H9 (cell line): Measurements from ENCODE around the gene MSMP. TPM values are rescaled to one million over a fixed set of nuclear protein-coding genes. Genes with fewer than 3 reads are reported as not detected.

ENCODE experiments used
- DNase-seq: peaks from one replicate; pipeline ENCODE4 v3.0.0-alpha.2; 2017
- H2AFZ ChIP-seq: one replicate; pipeline ENCODE4 v1.6.1; 2013; ENCODE audit warnings: mild to moderate bottlenecking, low read length, control low read depth, moderate library complexity
- H2AK5ac ChIP-seq: 2 replicates; pipeline ENCODE4 v1.6.1; 2013; ENCODE audit warnings: low read length, control low read depth, mixed read lengths; ENCODE audit not compliant: insufficient read length
- H2BK120ac ChIP-seq: one replicate; pipeline ENCODE4 v1.6.1; 2013; ENCODE audit warnings: low read depth, mild to moderate bottlenecking, low read length, control low read depth, inconsistent platforms; ENCODE audit not compliant: poor library complexity, severe bottlenecking
- H2BK12ac ChIP-seq: 2 replicates; pipeline ENCODE4 v1.6.1; 2013; ENCODE audit warnings: low read length, control low read depth, mixed read lengths, low read depth; ENCODE audit not compliant: insufficient read length
- H2BK15ac ChIP-seq: 2 replicates; pipeline ENCODE4 v1.6.1; 2013; ENCODE audit warnings: low read depth, low read length, control low read depth
- H2BK20ac ChIP-seq: one replicate; pipeline ENCODE4 v1.6.1; 2013; ENCODE audit warnings: low read depth, mild to moderate bottlenecking, low read length, control low read depth, inconsistent platforms; ENCODE audit not compliant: poor library complexity, severe bottlenecking
- H2BK5ac ChIP-seq: 2 replicates; pipeline ENCODE4 v1.6.1; 2013; ENCODE audit warnings: low read length, control low read depth, mixed read lengths; ENCODE audit not compliant: insufficient read length
- H3K14ac ChIP-seq: 2 replicates; pipeline ENCODE4 v1.6.1; 2013; ENCODE audit warnings: low read length, control low read depth; ENCODE audit not compliant: insufficient read depth
- H3K18ac ChIP-seq: 2 replicates; pipeline ENCODE4 v1.6.1; 2013; ENCODE audit warnings: low read depth, mild to moderate bottlenecking, mixed read lengths, low read length, control low read depth; ENCODE audit not compliant: insufficient read length
- H3K23ac ChIP-seq: 2 replicates; pipeline ENCODE4 v1.6.1; 2013; ENCODE audit warnings: low read length, control low read depth, mixed read lengths, low read depth; ENCODE audit not compliant: insufficient read length
- H3K23me2 ChIP-seq: 2 replicates; pipeline ENCODE4 v1.6.1; 2013; ENCODE audit warnings: low read depth, mild to moderate bottlenecking, mixed read lengths, low read length, control low read depth; ENCODE audit not compliant: insufficient read length, poor library complexity, severe bottlenecking
- H3K27ac ChIP-seq: 2 replicates; pipeline ENCODE4 v1.5.1; 2013; ENCODE audit warnings: low read length, control low read depth, mixed read lengths, low read depth; ENCODE audit not compliant: insufficient read length
- H3K27me3 ChIP-seq: 2 replicates; pipeline ENCODE4 v1.6.1; 2013; ENCODE audit warnings: low read length, control low read depth, inconsistent platforms; ENCODE audit not compliant: insufficient read depth
- H3K4ac ChIP-seq: 2 replicates; pipeline ENCODE4 v1.6.1; 2013; ENCODE audit warnings: low read depth, mild to moderate bottlenecking, control low read depth, inconsistent platforms, low read length, moderate library complexity
- H3K4me1 ChIP-seq: 2 replicates; pipeline ENCODE4 v1.6.1; 2013; ENCODE audit warnings: low read length, control low read depth, inconsistent platforms; ENCODE audit not compliant: insufficient read depth
- H3K4me2 ChIP-seq: 2 replicates; pipeline ENCODE4 v1.6.1; 2013; ENCODE audit warnings: low read length, control low read depth, mixed read lengths; ENCODE audit not compliant: insufficient read length, insufficient read depth
- H3K56ac ChIP-seq: 2 replicates; pipeline ENCODE4 v1.6.1; 2013; ENCODE audit warnings: low read depth, mild to moderate bottlenecking, mixed read lengths, low read length, control low read depth; ENCODE audit not compliant: insufficient read length
- H3K79me1 ChIP-seq: 2 replicates; pipeline ENCODE4 v1.6.1; 2013; ENCODE audit warnings: low read depth, mild to moderate bottlenecking, moderate library complexity, low read length, control low read depth, inconsistent platforms; ENCODE audit not compliant: insufficient read depth, poor library complexity, severe bottlenecking
- H3K79me2 ChIP-seq: 2 replicates; pipeline ENCODE4 v1.6.1; 2013; ENCODE audit warnings: low read length, control low read depth, inconsistent platforms; ENCODE audit not compliant: insufficient read depth
- H3K9ac ChIP-seq: 2 replicates; pipeline ENCODE4 v1.6.1; 2013; ENCODE audit warnings: low read length, control low read depth, mixed read lengths; ENCODE audit not compliant: insufficient read length; ENCODE audit errors: extremely low read depth
- H3K9me3 ChIP-seq: one replicate; pipeline ENCODE4 v1.6.1; 2013; ENCODE audit warnings: low read depth, low read length, inconsistent platforms; ENCODE audit not compliant: control insufficient read depth
- H3T11ph ChIP-seq: one replicate; pipeline ENCODE4 v1.6.1; 2013; ENCODE audit warnings: mild to moderate bottlenecking, low read length, control low read depth, inconsistent platforms
- H4K20me1 ChIP-seq: one replicate; pipeline ENCODE4 v1.6.1; 2013; ENCODE audit not compliant: control insufficient read depth, insufficient read length, insufficient read depth
- H4K5ac ChIP-seq: 2 replicates; pipeline ENCODE4 v1.6.1; 2013; ENCODE audit warnings: low read depth, mild to moderate bottlenecking, mixed read lengths, low read length, control low read depth; ENCODE audit not compliant: insufficient read length
- H4K8ac ChIP-seq: replicated peaks from 2 replicates; pipeline ENCODE4 v1.6.1; 2013; ENCODE audit warnings: low read length, control low read depth, mixed read lengths, low read depth; ENCODE audit not compliant: insufficient read length
- H4K91ac ChIP-seq: 2 replicates; pipeline ENCODE4 v1.6.1; 2013; ENCODE audit warnings: low read depth, mild to moderate bottlenecking, moderate library complexity, mixed read lengths, low read length, control low read depth; ENCODE audit not compliant: insufficient read length
- H3K27ac Mint-ChIP-seq, 3 experiments: 2 replicates in 2 of 3; 3 replicates in 1 of 3; pipeline ENCODE4 v1.8.0; 2020 to 2021; ENCODE audit warnings: mixed read lengths in 3 of 3, mild to moderate bottlenecking in 1 of 3, moderate library complexity in 1 of 3
- H3K27me3 Mint-ChIP-seq: 2 replicates; pipeline ENCODE4 v1.8.0; 2021; ENCODE audit warnings: low read depth, mild to moderate bottlenecking, moderate library complexity, mixed read lengths
- H3K36me3 Mint-ChIP-seq, 3 experiments: 2 replicates in 2 of 3; 3 replicates in 1 of 3; pipeline ENCODE4 v1.8.0; 2020 to 2021; ENCODE audit warnings: low read depth in 3 of 3, mixed read lengths in 3 of 3; ENCODE audit not compliant: insufficient read depth in 1 of 3
- H3K4me1 Mint-ChIP-seq, 2 experiments: 2 replicates each; pipeline ENCODE4 v1.8.0; 2020; ENCODE audit warnings: mixed read lengths in 2 of 2
- H3K4me3 Mint-ChIP-seq, 2 experiments: 2 replicates in 1 of 2; 3 replicates in 1 of 2; pipeline ENCODE4 v1.8.0; 2020 to 2021; ENCODE audit warnings: mild to moderate bottlenecking in 2 of 2, mixed read lengths in 2 of 2, moderate library complexity in 1 of 2
- H3K9me3 Mint-ChIP-seq, 2 experiments: 2 replicates in 1 of 2; 3 replicates in 1 of 2; pipeline ENCODE4 v1.8.0; 2020; ENCODE audit warnings: mild to moderate bottlenecking in 2 of 2, mixed read lengths in 2 of 2, moderate library complexity in 1 of 2
- WGBS: extraction: QIAGEN DNeasy Blood & Tissue Kit; methylation state at CpG from one replicate; pipeline ENCODE4 v1.1.7; 2013; ENCODE audit warnings: missing lambda C conversion rate, low lambda C conversion rate, mixed read lengths; ENCODE audit not compliant: insufficient read length; ENCODE audit errors: extremely low coverage; 5-methylcytosine and 5-hydroxymethylcytosine counted together
- total RNA-seq: library from RNA; stranded (reverse); gene quantifications from 2 replicates; pipeline ENCODE4 v1.2.1, GENCODE V29; 2021
- TF ChIP-seq, protein P1 (sequence below): fragments of 200-600 bp; sonication (generic); conservative IDR thresholded peaks from 3 replicates; pipeline ENCODE4 v1.8.0; 2021; ENCODE audit warnings: antibody characterized with exemption, mild to moderate bottlenecking

Gene MSMP
- total RNA-seq, 1 experiment from 2014 or later = 0.83 TPM

- peaks cover 24 to 27% of the 10 kb centered on the region in 2 experiments for H3K4me1 Mint-ChIP-seq
- Histone ChIP-seq H3K18ac (peak overlapping the region; percentile 58), H3K23ac (no peak overlapping the region), H2AK5ac (no peak overlapping the region), H3K9ac (peak overlapping the region; percentile 51), H4K91ac (no peak overlapping the region), H4K8ac (no peak overlapping the region), H3K79me1 (no peaks in the 10 kb centered on the region), H4K20me1 (no peaks in the 10 kb centered on the region), H3K9me3 (no peaks in the 10 kb centered on the region), H4K5ac (no peak overlapping the region), H3K4me2 (peak overlapping the region; percentile 46), H3K27me3 (no peaks in the 10 kb centered on the region), H3K56ac (no peak overlapping the region), H3K4ac (no peak overlapping the region), H3T11ph (no peak overlapping the region), H2BK20ac (no peak overlapping the region), H2BK15ac (no peak overlapping the region), H3K4me1 (no peaks in the 10 kb centered on the region), H3K27ac (no peak overlapping the region), H2AFZ (no peak overlapping the region), H3K79me2 (no peaks in the 10 kb centered on the region; the same call in 1 of the 2 replicates), H3K14ac (no peak overlapping the region), H3K23me2 (peaks cover 3% of the 10 kb centered on the region), H2BK5ac (no peak overlapping the region), H2BK12ac (no peak overlapping the region), H2BK120ac (no peak overlapping the region)
- peak overlapping the region; percentile 93 to 97 for H3K4me3 Mint-ChIP-seq
- H3K27ac Mint-ChIP-seq = peak overlapping the region; percentile 82 to 98 (median 97); a peak in 6 of 7 replicates
- no CpG with 5 or more reads among the region's 48 CpGs for WGBS
- peaks cover 19 to 33% (median 30%) of the 10 kb centered on the region in 3 experiments; a peak in 6 of 7 replicates for H3K36me3 Mint-ChIP-seq
- DNase-seq = peak; percentile 77
- no peaks in the 10 kb centered on the region for H3K27me3 Mint-ChIP-seq
- H3K9me3 Mint-ChIP-seq = no peaks in the 10 kb centered on the region
- TF ChIP-seq, protein P1, sequence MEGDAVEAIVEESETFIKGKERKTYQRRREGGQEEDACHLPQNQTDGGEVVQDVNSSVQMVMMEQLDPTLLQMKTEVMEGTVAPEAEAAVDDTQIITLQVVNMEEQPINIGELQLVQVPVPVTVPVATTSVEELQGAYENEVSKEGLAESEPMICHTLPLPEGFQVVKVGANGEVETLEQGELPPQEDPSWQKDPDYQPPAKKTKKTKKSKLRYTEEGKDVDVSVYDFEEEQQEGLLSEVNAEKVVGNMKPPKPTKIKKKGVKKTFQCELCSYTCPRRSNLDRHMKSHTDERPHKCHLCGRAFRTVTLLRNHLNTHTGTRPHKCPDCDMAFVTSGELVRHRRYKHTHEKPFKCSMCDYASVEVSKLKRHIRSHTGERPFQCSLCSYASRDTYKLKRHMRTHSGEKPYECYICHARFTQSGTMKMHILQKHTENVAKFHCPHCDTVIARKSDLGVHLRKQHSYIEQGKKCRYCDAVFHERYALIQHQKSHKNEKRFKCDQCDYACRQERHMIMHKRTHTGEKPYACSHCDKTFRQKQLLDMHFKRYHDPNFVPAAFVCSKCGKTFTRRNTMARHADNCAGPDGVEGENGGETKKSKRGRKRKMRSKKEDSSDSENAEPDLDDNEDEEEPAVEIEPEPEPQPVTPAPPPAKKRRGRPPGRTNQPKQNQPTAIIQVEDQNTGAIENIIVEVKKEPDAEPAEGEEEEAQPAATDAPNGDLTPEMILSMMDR = peak; percentile 70
Measured at GRCh38 chr9:35756275-35757225, 2.5 kb upstream of the MSMP start.
